CD14-positive monocyte (primary cell): ENCODE results near the gene SH2D3C. TPM values are rescaled to one million over a fixed set of nuclear protein-coding genes. Genes with fewer than 3 reads are reported as not detected.

Experiments
- DNase-seq, 3 donors: peaks; one replicate each; pipeline ENCODE4 v3.0.0-alpha.2; 2011 to 2022
- H2AFZ ChIP-seq: 2 replicates; pipeline ENCODE4 v1.6.0; 2012; ENCODE audit warnings: mild to moderate bottlenecking, low read depth, low read length, inconsistent platforms; ENCODE audit not compliant: insufficient read depth, poor library complexity, severe bottlenecking
- H3K27ac ChIP-seq, 2 donors: 1 replicate in 1 of 2; 2 replicates in 1 of 2; pipeline ENCODE4 v1.5.1; 2012 to 2013; ENCODE audit warnings: low read length in 2 of 2, control low read depth in 1 of 2, inconsistent platforms in 1 of 2, low read depth in 1 of 2, mild to moderate bottlenecking in 1 of 2
- H3K27me3 ChIP-seq, 2 donors: one replicate each; pipeline versions ENCODE4 v1.6.0 to v1.6.1; 2011 to 2013; ENCODE audit warnings: low read length in 2 of 2; ENCODE audit not compliant: control insufficient read depth in 2 of 2, insufficient read depth in 2 of 2
- H3K36me3 ChIP-seq, 2 donors: replicated peaks in 1 of 2; 1 replicate in 1 of 2; 2 replicates in 1 of 2; pipeline versions ENCODE4 v1.5.1 to v1.6.1; 2012 to 2013; ENCODE audit warnings: low read length in 2 of 2, control low read depth in 1 of 2, inconsistent platforms in 1 of 2, mild to moderate bottlenecking in 1 of 2; ENCODE audit not compliant: insufficient read depth in 2 of 2, control insufficient read depth in 1 of 2
- H3K4me1 ChIP-seq, 2 donors: 1 replicate in 1 of 2; 2 replicates in 1 of 2; pipeline versions ENCODE4 v1.5.1 to v1.6.1; 2012 to 2013; ENCODE audit warnings: low read length in 2 of 2, control low read depth in 1 of 2, inconsistent platforms in 1 of 2, mild to moderate bottlenecking in 1 of 2, moderate library complexity in 1 of 2; ENCODE audit not compliant: insufficient read depth in 2 of 2, control insufficient read depth in 1 of 2
- H3K4me2 ChIP-seq: replicated peaks from 2 replicates; pipeline ENCODE3; 2012; ENCODE audit warnings: low read length, moderate library complexity, mild to moderate bottlenecking; ENCODE audit not compliant: poor library complexity, severe bottlenecking; ENCODE audit errors: extremely low read depth
- H3K4me3 ChIP-seq, 3 experiments: fragments of 200-600 bp in 1 of 3; sonication (generic) in 1 of 3; replicated peaks in 1 of 3; 1 replicate in 2 of 3; 2 replicates in 1 of 3; pipeline ENCODE4 v1.5.1; 2011 to 2013; ENCODE audit warnings: low read length in 3 of 3, mild to moderate bottlenecking in 3 of 3, control low read depth in 2 of 3, low read depth in 2 of 3, inconsistent platforms in 1 of 3, moderate library complexity in 1 of 3
- H3K79me2 ChIP-seq: 2 replicates; pipeline ENCODE4 v1.6.0; 2012; ENCODE audit warnings: mild to moderate bottlenecking, control low read depth, inconsistent platforms, low read length, moderate library complexity; ENCODE audit not compliant: insufficient read depth
- H3K9ac ChIP-seq: 2 replicates; pipeline ENCODE4 v1.6.0; 2017; ENCODE audit warnings: low read length, mild to moderate bottlenecking; ENCODE audit not compliant: insufficient read depth, poor library complexity, severe bottlenecking
- H3K9me3 ChIP-seq, 2 donors: replicated peaks in 1 of 2; 1 replicate in 1 of 2; 2 replicates in 1 of 2; pipeline versions ENCODE4 v1.5.1 to v1.6.1; 2012 to 2013; ENCODE audit warnings: low read length in 2 of 2, control low read depth in 1 of 2; ENCODE audit not compliant: control insufficient read depth in 1 of 2, insufficient read depth in 1 of 2
- H4K20me1 ChIP-seq: 2 replicates; pipeline ENCODE4 v1.6.0; 2012; ENCODE audit warnings: mild to moderate bottlenecking, low read length, control low read depth, moderate library complexity; ENCODE audit not compliant: insufficient read depth
- H3K27ac Mint-ChIP-seq, 7 donors: one replicate each; pipeline ENCODE4 v1.8.0; 2020; ENCODE audit warnings: mild to moderate bottlenecking in 7 of 7, mixed read lengths in 7 of 7, moderate library complexity in 6 of 7, inconsistent platforms in 2 of 7
- H3K27me3 Mint-ChIP-seq, 3 donors: one replicate each; pipeline ENCODE4 v1.8.0; 2021 to 2022; ENCODE audit warnings: low read depth in 3 of 3, mild to moderate bottlenecking in 3 of 3, mixed read lengths in 3 of 3, moderate library complexity in 3 of 3, inconsistent platforms in 1 of 3
- H3K36me3 Mint-ChIP-seq, 2 donors: one replicate each; pipeline ENCODE4 v1.8.0; 2020; ENCODE audit warnings: mixed read lengths in 2 of 2, inconsistent platforms in 1 of 2, mild to moderate bottlenecking in 1 of 2
- H3K4me1 Mint-ChIP-seq: one replicate; pipeline ENCODE4 v1.8.0; 2020; ENCODE audit warnings: mild to moderate bottlenecking, mixed read lengths
- H3K4me3 Mint-ChIP-seq, 2 donors: one replicate each; pipeline ENCODE4 v1.8.0; 2020; ENCODE audit warnings: mild to moderate bottlenecking in 2 of 2, mixed read lengths in 2 of 2, moderate library complexity in 1 of 2
- H3K9me3 Mint-ChIP-seq, 7 donors: one replicate each; pipeline ENCODE4 v1.8.0; 2020 to 2022; ENCODE audit warnings: mixed read lengths in 7 of 7, mild to moderate bottlenecking in 6 of 7, moderate library complexity in 6 of 7, inconsistent platforms in 2 of 7
- CTCF ChIP-seq: fragments of 200-600 bp; IDR thresholded peaks from one replicate; pipeline ENCODE4 v1.8.0; 2022; ENCODE audit warnings: antibody characterized with exemption, mild to moderate bottlenecking
- WGBS: methylation state at CpG from one replicate; pipeline ENCODE4 v1.1.5; 2013; ENCODE audit warnings: missing lambda C conversion rate; ENCODE audit not compliant: insufficient coverage; 5-methylcytosine and 5-hydroxymethylcytosine counted together
- intact Hi-C, 2 donors: fragments of 100-400 bp; cut with micrococcal nuclease; formaldehyde crosslinking; loops; one replicate each; pipeline versions ENCODE4 v1.15.0 to v1.15.1; 2023
- polyA plus RNA-seq, 3 donors: library from polyadenylated mRNA; depleted of rRNA in 1 of 3; unstranded in 2 of 3; stranded (reverse) in 1 of 3; fragments of 300-500 nt in 2 of 3; fragments of >200 nt in 1 of 3; fragmentation: Illumina TruSeq in 2 of 3; gene quantifications; 1 replicate in 2 of 3; 2 replicates in 1 of 3; pipeline ENCODE4 v1.2.3, GENCODE V29; 2012 to 2021

SH2D3C gene
- polyA plus RNA-seq, 3 donors = 11.5 to 47.3 (median 20.5) TPM

- Mint-ChIP-seq H3K9me3 (no peaks in the 10 kb centered on the region), H3K4me3 (no peak overlapping the region), H3K27me3 (peaks cover 0 to 1% (median 1%) of the 10 kb centered on the region in 3 donors), H3K27ac (no peak overlapping the region), H3K4me1 (no peaks in the 10 kb centered on the region), H3K36me3 (peaks cover 47 to 84% of the 10 kb centered on the region in 2 donors)
- WGBS = 97% methylated on average over 61 of the region's 86 CpGs
- Histone ChIP-seq H3K27ac (no peak overlapping the region), H3K27me3 (no peaks in the 10 kb centered on the region), H3K9me3 (no peaks in the 10 kb centered on the region), H3K4me2 (no peak overlapping the region), H3K9ac (no peak overlapping the region), H3K4me1 (no peaks in the 10 kb centered on the region), H3K36me3 (peaks cover 65 to 92% of the 10 kb centered on the region in 2 donors), H2AFZ (no peak overlapping the region), H3K4me3 (no peak overlapping the region), H3K79me2 (peaks cover 61% of the 10 kb centered on the region), H4K20me1 (peaks cover 96% of the 10 kb centered on the region)
- intact Hi-C loops = no loop called here
- no peak for DNase-seq
- TF ChIP-seq CTCF = no peak
Observed at GRCh38 chr9:127754099-127755060, 24.1 kb downstream of the SH2D3C start.

- no peaks in the 10 kb centered on the region for H3K27me3 ChIP-seq
- TF ChIP-seq CTCF = no peak
- no peak overlapping the region for H3K4me2 ChIP-seq
- peak overlapping the region in 1 of 2 donors; percentile 20 for H3K27ac ChIP-seq
- no peaks in the 10 kb centered on the region for H3K4me1 ChIP-seq
- peaks cover 68 to 92% of the 10 kb centered on the region in 2 donors for H3K36me3 ChIP-seq
- H3K9me3 ChIP-seq = no peaks in the 10 kb centered on the region
- intact Hi-C loops = no loop called here
- Mint-ChIP-seq H3K4me3 (no peak overlapping the region), H3K27me3 (peaks cover 0 to 1% (median 1%) of the 10 kb centered on the region in 3 donors), H3K9me3 (no peaks in the 10 kb centered on the region), H3K27ac (peak overlapping the region in 2 of 7 donors; percentile 31 to 33), H3K36me3 (peaks cover 48 to 84% of the 10 kb centered on the region in 2 donors), H3K4me1 (no peaks in the 10 kb centered on the region)
- H2AFZ ChIP-seq = no peak overlapping the region
- no peak overlapping the region for H3K9ac ChIP-seq
- no peak for DNase-seq
- WGBS = 60% methylated on average over 3 of the region's 8 CpGs
- peaks cover 57% of the 10 kb centered on the region for H3K79me2 ChIP-seq
- peaks cover 96% of the 10 kb centered on the region for H4K20me1 ChIP-seq
- H3K4me3 ChIP-seq = no peak overlapping the region
Observed at GRCh38 chr9:127753622-127754021, 24.8 kb downstream of the SH2D3C start.
